Measurements from ENCODE around the gene OR2K2.
"Not testable (repeated sequence)": the region's sequence is repeated elsewhere in the genome, so short reads cannot be mapped to it uniquely, and the experiment has no call there.

OR2K2 gene

GRCh38 chr9:111297066-111297824 lies 32.8 kb downstream of the OR2K2 start:
- DNase-seq, result no peak

- DNase-seq, result no peak
These were observed 35.2 kb downstream of the OR2K2 start for GRCh38 chr9:111294691-111295451.

GRCh38 chr9:111287127-111287526 lies 42.9 kb downstream of the OR2K2 start:
- no peak for DNase-seq

- peak; percentile 3 for DNase-seq
These were observed 45.3 kb downstream of the OR2K2 start for GRCh38 chr9:111284703-111285102.

GRCh38 chr9:111282845-111283244 lies 47.2 kb downstream of the OR2K2 start:
- DNase-seq, result no peak

GRCh38 chr9:111280795-111281194 lies 49.2 kb downstream of the OR2K2 start:
- not testable (repeated sequence) for DNase-seq

Measured in RPMI8226 (cell line).